SK-N-SH treated with all-trans-retinoic acid at 6 μM for 48 hours (cell line): ENCODE data around the gene CAMK4.

Source experiments
- ARNTL ChIP-seq: fragments of 450-650 bp; formaldehyde crosslinking; IDR thresholded peaks from 2 replicates; pipeline ENCODE4 v1.5.0; 2020; ENCODE audit warnings: low read depth, mild to moderate bottlenecking, moderate library complexity, borderline replicate concordance
- POU6F1 ChIP-seq: fragments of 250-450 bp; sonication (Bioruptor Pico); IDR thresholded peaks from 2 replicates; pipeline ENCODE4 v1.8.0; 2021; ENCODE audit warnings: low read depth, mild to moderate bottlenecking, moderate library complexity, borderline replicate concordance
- RARB ChIP-seq: fragments of 250-450 bp; sonication (Bioruptor Pico); IDR thresholded peaks from 2 replicates; pipeline ENCODE4 v1.8.0; 2021; ENCODE audit warnings: mild to moderate bottlenecking, moderate library complexity
- SNAI2 ChIP-seq: fragments of 250-450 bp; sonication (Bioruptor Pico); IDR thresholded peaks from 2 replicates; pipeline ENCODE4 v1.5.0; 2020; ENCODE audit warnings: mild to moderate bottlenecking, moderate library complexity
- TCF4 ChIP-seq: fragments of 250-450 bp; sonication (Bioruptor Pico); IDR thresholded peaks from 2 replicates; pipeline ENCODE4 v1.8.0; 2021; ENCODE audit warnings: mild to moderate bottlenecking, moderate library complexity, borderline replicate concordance
- TOX ChIP-seq: fragments of 250-450 bp; sonication (Bioruptor Pico); IDR thresholded peaks from 2 replicates; pipeline ENCODE4 v1.8.0; 2021; ENCODE audit warnings: mild to moderate bottlenecking, moderate library complexity, borderline replicate concordance
- ZFP3 ChIP-seq: fragments of 250-450 bp; sonication (Bioruptor Pico); IDR thresholded peaks from 2 replicates; pipeline ENCODE4 v1.5.0; 2020; ENCODE audit warnings: mild to moderate bottlenecking, moderate library complexity
- ZFP30 ChIP-seq: fragments of 450-650 bp; formaldehyde crosslinking; IDR thresholded peaks from 2 replicates; pipeline ENCODE4 v1.5.0; 2022; ENCODE audit warnings: mild to moderate bottlenecking, moderate library complexity
- ZNF70 ChIP-seq: fragments of 450-650 bp; formaldehyde crosslinking; IDR thresholded peaks from 2 replicates; pipeline ENCODE4 v1.5.0; 2020; ENCODE audit warnings: mild to moderate bottlenecking, moderate library complexity
- ZNF8 ChIP-seq: fragments of 450-650 bp; formaldehyde crosslinking; IDR thresholded peaks from 2 replicates; pipeline ENCODE4 v1.5.0; 2020; ENCODE audit warnings: mild to moderate bottlenecking, moderate library complexity
- TF ChIP-seq, protein P1 (sequence below): fragments of 250-450 bp; sonication (Bioruptor Pico); IDR thresholded peaks from 2 replicates; pipeline ENCODE4 v1.8.0; 2020; ENCODE audit warnings: mild to moderate bottlenecking, moderate library complexity, borderline replicate concordance
- TF ChIP-seq, protein P2 (sequence below): fragments of 250-450 bp; sonication (Bioruptor Pico); IDR thresholded peaks from 2 replicates; pipeline ENCODE4 v1.5.1; 2020; ENCODE audit warnings: low read depth, mild to moderate bottlenecking, moderate library complexity

DNA sequence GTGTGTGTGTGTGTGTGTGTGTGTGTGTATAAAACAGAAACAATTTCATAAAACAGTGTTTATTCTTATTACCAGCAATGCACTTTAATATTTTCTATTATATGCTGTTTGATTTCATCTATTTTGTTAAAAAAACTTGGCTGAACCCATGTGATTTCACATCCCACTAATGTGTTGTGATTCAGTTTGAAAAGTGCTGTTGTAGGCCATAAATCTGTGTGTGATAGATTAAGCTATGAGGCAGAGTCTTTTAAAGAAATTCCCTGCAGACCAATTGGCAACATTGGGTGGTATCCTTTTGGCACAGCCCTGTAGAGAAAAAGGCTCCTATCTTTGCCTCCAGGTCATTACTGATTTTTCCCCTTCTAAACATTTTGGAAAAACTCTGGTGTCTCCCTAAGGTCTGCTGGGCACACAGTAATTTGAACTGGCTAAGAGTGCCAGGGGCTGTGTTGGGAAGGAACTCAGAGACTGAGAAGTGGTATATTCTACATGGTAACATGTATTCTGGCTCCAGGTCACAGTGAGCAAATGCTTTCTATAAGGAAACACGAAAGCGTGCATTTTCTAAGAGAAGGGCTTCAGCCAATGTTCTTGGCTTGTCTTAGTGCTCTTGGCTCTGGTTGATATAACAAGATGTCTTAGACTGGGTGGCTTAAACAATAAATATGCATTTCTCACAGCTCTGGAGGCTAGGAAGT lies 4.5 kb downstream of the CAMK4 start:
- TF ChIP-seq TOX (CRISPR knock-in tag) (no peak), ZNF70 (no peak), POU6F1 (CRISPR knock-in tag) (no peak), ARNTL (CRISPR knock-in tag) (no peak), RARB (CRISPR knock-in tag) (no peak), ZNF8 (no peak), TCF4 (no peak), SNAI2 (CRISPR knock-in tag) (no peak), ZFP30 (CRISPR knock-in tag) (no peak), ZFP3 (CRISPR knock-in tag) (no peak)
- TF ChIP-seq, protein P1, sequence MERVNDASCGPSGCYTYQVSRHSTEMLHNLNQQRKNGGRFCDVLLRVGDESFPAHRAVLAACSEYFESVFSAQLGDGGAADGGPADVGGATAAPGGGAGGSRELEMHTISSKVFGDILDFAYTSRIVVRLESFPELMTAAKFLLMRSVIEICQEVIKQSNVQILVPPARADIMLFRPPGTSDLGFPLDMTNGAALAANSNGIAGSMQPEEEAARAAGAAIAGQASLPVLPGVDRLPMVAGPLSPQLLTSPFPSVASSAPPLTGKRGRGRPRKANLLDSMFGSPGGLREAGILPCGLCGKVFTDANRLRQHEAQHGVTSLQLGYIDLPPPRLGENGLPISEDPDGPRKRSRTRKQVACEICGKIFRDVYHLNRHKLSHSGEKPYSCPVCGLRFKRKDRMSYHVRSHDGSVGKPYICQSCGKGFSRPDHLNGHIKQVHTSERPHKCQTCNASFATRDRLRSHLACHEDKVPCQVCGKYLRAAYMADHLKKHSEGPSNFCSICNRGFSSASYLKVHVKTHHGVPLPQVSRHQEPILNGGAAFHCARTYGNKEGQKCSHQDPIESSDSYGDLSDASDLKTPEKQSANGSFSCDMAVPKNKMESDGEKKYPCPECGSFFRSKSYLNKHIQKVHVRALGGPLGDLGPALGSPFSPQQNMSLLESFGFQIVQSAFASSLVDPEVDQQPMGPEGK (CRISPR knock-in tag): no peak
- TF ChIP-seq, protein P2, sequence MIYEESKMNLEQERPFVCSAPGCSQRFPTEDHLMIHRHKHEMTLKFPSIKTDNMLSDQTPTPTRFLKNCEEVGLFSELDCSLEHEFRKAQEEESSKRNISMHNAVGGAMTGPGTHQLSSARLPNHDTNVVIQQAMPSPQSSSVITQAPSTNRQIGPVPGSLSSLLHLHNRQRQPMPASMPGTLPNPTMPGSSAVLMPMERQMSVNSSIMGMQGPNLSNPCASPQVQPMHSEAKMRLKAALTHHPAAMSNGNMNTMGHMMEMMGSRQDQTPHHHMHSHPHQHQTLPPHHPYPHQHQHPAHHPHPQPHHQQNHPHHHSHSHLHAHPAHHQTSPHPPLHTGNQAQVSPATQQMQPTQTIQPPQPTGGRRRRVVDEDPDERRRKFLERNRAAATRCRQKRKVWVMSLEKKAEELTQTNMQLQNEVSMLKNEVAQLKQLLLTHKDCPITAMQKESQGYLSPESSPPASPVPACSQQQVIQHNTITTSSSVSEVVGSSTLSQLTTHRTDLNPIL (CRISPR knock-in tag): no peak
